HL-60 (cell line): ENCODE data around the gene RGSL1.

ENCODE experiments used
- CTCF ChIP-seq: IDR thresholded peaks from one replicate; pipeline ENCODE4 v1.5.1; 2011; ENCODE audit warnings: low read length, control low read depth, inconsistent platforms; ENCODE audit not compliant: insufficient read depth
- TF ChIP-seq, protein P1 (sequence below): IDR thresholded peaks from 2 replicates; pipeline ENCODE4 v1.6.1; 2012; ENCODE audit warnings: low read depth; ENCODE audit not compliant: insufficient replicate concordance

DNA sequence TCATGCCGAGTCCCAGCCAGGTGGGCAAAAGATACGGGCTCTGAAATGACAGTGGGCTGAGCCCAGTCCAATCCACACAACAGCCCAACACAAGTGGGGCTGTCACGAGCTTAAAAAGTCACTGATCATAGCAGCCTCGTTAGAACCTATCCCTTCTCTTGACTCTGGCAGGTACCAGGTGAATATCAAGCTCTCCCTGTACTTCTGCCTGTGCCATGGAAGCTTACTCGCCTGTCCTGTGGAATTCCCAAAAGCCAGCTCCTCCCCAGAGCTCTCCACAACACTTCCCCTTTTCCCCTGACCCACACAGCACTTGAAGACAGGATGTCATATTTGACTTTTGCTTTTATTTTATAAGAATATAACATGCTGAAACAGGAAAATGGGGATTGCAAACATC lies 148.3 kb downstream of the RGSL1 start:
- TF ChIP-seq CTCF = no peak
- TF ChIP-seq, protein P1, sequence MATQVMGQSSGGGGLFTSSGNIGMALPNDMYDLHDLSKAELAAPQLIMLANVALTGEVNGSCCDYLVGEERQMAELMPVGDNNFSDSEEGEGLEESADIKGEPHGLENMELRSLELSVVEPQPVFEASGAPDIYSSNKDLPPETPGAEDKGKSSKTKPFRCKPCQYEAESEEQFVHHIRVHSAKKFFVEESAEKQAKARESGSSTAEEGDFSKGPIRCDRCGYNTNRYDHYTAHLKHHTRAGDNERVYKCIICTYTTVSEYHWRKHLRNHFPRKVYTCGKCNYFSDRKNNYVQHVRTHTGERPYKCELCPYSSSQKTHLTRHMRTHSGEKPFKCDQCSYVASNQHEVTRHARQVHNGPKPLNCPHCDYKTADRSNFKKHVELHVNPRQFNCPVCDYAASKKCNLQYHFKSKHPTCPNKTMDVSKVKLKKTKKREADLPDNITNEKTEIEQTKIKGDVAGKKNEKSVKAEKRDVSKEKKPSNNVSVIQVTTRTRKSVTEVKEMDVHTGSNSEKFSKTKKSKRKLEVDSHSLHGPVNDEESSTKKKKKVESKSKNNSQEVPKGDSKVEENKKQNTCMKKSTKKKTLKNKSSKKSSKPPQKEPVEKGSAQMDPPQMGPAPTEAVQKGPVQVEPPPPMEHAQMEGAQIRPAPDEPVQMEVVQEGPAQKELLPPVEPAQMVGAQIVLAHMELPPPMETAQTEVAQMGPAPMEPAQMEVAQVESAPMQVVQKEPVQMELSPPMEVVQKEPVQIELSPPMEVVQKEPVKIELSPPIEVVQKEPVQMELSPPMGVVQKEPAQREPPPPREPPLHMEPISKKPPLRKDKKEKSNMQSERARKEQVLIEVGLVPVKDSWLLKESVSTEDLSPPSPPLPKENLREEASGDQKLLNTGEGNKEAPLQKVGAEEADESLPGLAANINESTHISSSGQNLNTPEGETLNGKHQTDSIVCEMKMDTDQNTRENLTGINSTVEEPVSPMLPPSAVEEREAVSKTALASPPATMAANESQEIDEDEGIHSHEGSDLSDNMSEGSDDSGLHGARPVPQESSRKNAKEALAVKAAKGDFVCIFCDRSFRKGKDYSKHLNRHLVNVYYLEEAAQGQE = no peak
